Keratinocyte (primary cell): ENCODE data around the gene COL25A1. TPM values are rescaled to one million over a fixed set of nuclear protein-coding genes. Genes with fewer than 3 reads are reported as not detected.

Experiments used
- DNase-seq: peaks from one replicate; pipeline ENCODE4 v3.0.0-alpha.2; 2011; ENCODE audit warnings: low read depth, missing footprints, low spot score
- FAIRE-seq: peaks from 2 replicates; lab custom pipeline; 2011; peaks lifted over from hg19 to GRCh38; lab: Jason Lieb, UNC
- H2AFZ ChIP-seq: 2 replicates; pipeline ENCODE4 v1.6.0; 2012; ENCODE audit warnings: low read length, control low read depth, inconsistent platforms; ENCODE audit not compliant: control insufficient read depth
- H3K27ac ChIP-seq: 2 replicates; pipeline ENCODE4 v1.5.1; 2011; ENCODE audit warnings: low read length; ENCODE audit not compliant: control insufficient read depth, insufficient read depth
- H3K27me3 ChIP-seq: 3 replicates; pipeline ENCODE4 v1.6.0; 2011; ENCODE audit warnings: low read length; ENCODE audit not compliant: control insufficient read depth, insufficient read depth; ENCODE audit errors: extremely low read depth
- H3K36me3 ChIP-seq, 2 experiments: 2 replicates in 1 of 2; 3 replicates in 1 of 2; pipeline ENCODE4 v1.5.1; 2011; ENCODE audit warnings: low read length in 2 of 2, mild to moderate bottlenecking in 1 of 2; ENCODE audit not compliant: control insufficient read depth in 2 of 2, insufficient read depth in 2 of 2; ENCODE audit errors: extremely low read depth in 1 of 2
- H3K4me1 ChIP-seq: 3 replicates; pipeline ENCODE4 v1.5.1; 2011; ENCODE audit warnings: low read length; ENCODE audit not compliant: control insufficient read depth, insufficient read depth; ENCODE audit errors: extremely low read depth
- H3K4me2 ChIP-seq: 3 replicates; pipeline ENCODE4 v1.6.0; 2011; ENCODE audit warnings: low read depth, low read length; ENCODE audit not compliant: control insufficient read depth, insufficient read depth; ENCODE audit errors: extremely low read depth
- H3K4me3 ChIP-seq, 3 experiments: fragments of 200-600 bp in 1 of 3; sonication (generic) in 1 of 3; 2 replicates in 2 of 3; 3 replicates in 1 of 3; pipeline ENCODE4 v1.5.1; 2011 to 2016; ENCODE audit warnings: low read length in 3 of 3, mild to moderate bottlenecking in 3 of 3, control low read depth in 2 of 3, inconsistent platforms in 1 of 3, low read depth in 1 of 3, mixed read lengths in 1 of 3, mixed run types in 1 of 3, moderate library complexity in 1 of 3; ENCODE audit not compliant: control insufficient read depth in 2 of 3, insufficient read depth in 2 of 3; ENCODE audit errors: extremely low read depth in 1 of 3
- H3K79me2 ChIP-seq: 2 replicates; pipeline ENCODE4 v1.6.0; 2012; ENCODE audit warnings: low read length; ENCODE audit not compliant: control insufficient read depth, insufficient read depth
- H3K9ac ChIP-seq: 3 replicates; pipeline ENCODE4 v1.6.0; 2011; ENCODE audit warnings: low read length; ENCODE audit not compliant: control insufficient read depth, insufficient read depth; ENCODE audit errors: extremely low read depth
- H3K9me1 ChIP-seq: 3 replicates; pipeline ENCODE4 v1.6.0; 2011; ENCODE audit warnings: low read length; ENCODE audit not compliant: control insufficient read depth, insufficient read depth; ENCODE audit errors: extremely low read depth
- H3K9me3 ChIP-seq: 2 replicates; pipeline ENCODE4 v1.5.1; 2012; ENCODE audit warnings: low read depth, low read length; ENCODE audit not compliant: control insufficient read depth
- H4K20me1 ChIP-seq: 3 replicates; pipeline ENCODE4 v1.6.0; 2011; ENCODE audit warnings: low read length; ENCODE audit not compliant: control insufficient read depth, insufficient read depth; ENCODE audit errors: extremely low read depth
- CTCF ChIP-seq, 3 experiments: IDR thresholded peaks in 1 of 3; conservative IDR thresholded peaks in 1 of 3; optimal IDR thresholded peaks in 1 of 3; 2 replicates in 2 of 3; 3 replicates in 1 of 3; pipeline versions ENCODE3 to v1.5.1; 2011; ENCODE audit warnings: low read length in 3 of 3, mild to moderate bottlenecking in 3 of 3, moderate library complexity in 2 of 3, control low read depth in 1 of 3, inconsistent platforms in 1 of 3; ENCODE audit not compliant: insufficient read depth in 2 of 3; ENCODE audit errors: extremely low read depth in 1 of 3
- EZH2 ChIP-seq: IDR thresholded peaks from one replicate; pipeline ENCODE4 v1.6.1; 2012; ENCODE audit warnings: inconsistent platforms, mild to moderate bottlenecking, low read length, moderate library complexity
- dilution Hi-C: fragments of 300-500 bp; cut with MboI; formaldehyde crosslinking; loops from one replicate; pipeline ENCODE4 v1.7.0; 2020; ENCODE audit warnings: low sequenced_read_pairs; ENCODE audit not compliant: extremely low pct_ligation_motif_present
- polyA plus RNA-seq, 5 experiments: library from polyadenylated mRNA; depleted of rRNA in 3 of 5; stranded (reverse) in 3 of 5; stranded (forward) in 1 of 5; unstranded in 1 of 5; fragments of >200 nt; gene quantifications; 1 replicate in 1 of 5; 2 replicates in 3 of 5; 3 replicates in 1 of 5; pipeline versions ENCODE4 v1.2.1 to v1.2.3, GENCODE V29; 2011 to 2012; ENCODE audit warnings: missing spikeins in 2 of 5, low read depth in 1 of 5, low replicate concordance in 1 of 5

The COL25A1 gene
- polyA plus RNA-seq, 1 donor (not counting 4 experiments of a cell fraction or from before 2014, with no cell fraction given): not detected

- Histone ChIP-seq H3K79me2 (no peaks in the 10 kb centered on the region), H3K27ac (no peak overlapping the region), H3K27me3 (no peaks in the 10 kb centered on the region), H2AFZ (no peak overlapping the region), H3K9ac (no peak overlapping the region), H3K9me1 (no peaks in the 10 kb centered on the region), H3K4me2 (no peak overlapping the region), H4K20me1 (no peaks in the 10 kb centered on the region), H3K4me1 (no peaks in the 10 kb centered on the region), H3K36me3 (no peaks in the 10 kb centered on the region), H3K4me3 (no peak overlapping the region), H3K9me3 (no peaks in the 10 kb centered on the region)
- no peak for TF ChIP-seq EZH2
- no peak for TF ChIP-seq CTCF (optimal IDR thresholded peaks at IDR 0.05 in 1 of 3, IDR thresholded peaks at IDR 0.05 in 1 of 3, conservative IDR thresholded peaks at IDR 0.05 in 1 of 3; ENCODE audit: extremely low read depth in 1 of 3, insufficient read depth in 2 of 3, low read length in 3 of 3)
- FAIRE-seq: no peak
- dilution Hi-C loops: no loop called here
- no peak for DNase-seq
Observed at GRCh38 chr4:109174224-109174953, 128.1 kb downstream of the COL25A1 start.

GRCh38 chr4:109172301-109172700 lies 130.2 kb downstream of the COL25A1 start:
- no peaks in the 10 kb centered on the region for H3K36me3 ChIP-seq
- no peaks in the 10 kb centered on the region for H4K20me1 ChIP-seq
- dilution Hi-C loops: no loop called here
- no peak overlapping the region for H3K4me3 ChIP-seq
- DNase-seq (no peak), FAIRE-seq (no peak)
- H3K9me1 ChIP-seq: no peaks in the 10 kb centered on the region
- H3K9ac ChIP-seq: no peak overlapping the region
- no peak overlapping the region for H3K4me2 ChIP-seq
- TF ChIP-seq EZH2 (no peak), CTCF (optimal IDR thresholded peaks at IDR 0.05 in 1 of 3, IDR thresholded peaks at IDR 0.05 in 1 of 3, conservative IDR thresholded peaks at IDR 0.05 in 1 of 3; ENCODE audit: extremely low read depth in 1 of 3, insufficient read depth in 2 of 3, low read length in 3 of 3) (no peak)
- H3K4me1 ChIP-seq: no peaks in the 10 kb centered on the region
- no peaks in the 10 kb centered on the region for H3K9me3 ChIP-seq
- H2AFZ ChIP-seq: no peak overlapping the region
- H3K79me2 ChIP-seq: no peaks in the 10 kb centered on the region
- no peaks in the 10 kb centered on the region for H3K27me3 ChIP-seq
- H3K27ac ChIP-seq: no peak overlapping the region
